Liver (tissue), 3 donors: Measurements from ENCODE around the gene PBX4.

Experiments
- EGR1 ChIP-seq, 2 donors: IDR thresholded peaks; 2 replicates each; pipeline ENCODE4 v1.6.1; 2016 to 2018; ENCODE audit warnings: antibody characterized with exemption in 2 of 2, low read depth in 2 of 2
- TF ChIP-seq, protein P1 (sequence below): fragments of 150-350 bp; IDR thresholded peaks from 2 replicates; pipeline ENCODE4 v1.5.1; 2017; ENCODE audit warnings: improper control_type of control experiment, low read depth, low read length; ENCODE audit not compliant: missing input control
- donor health status: healthy.
- donor health status: healthy.

GRCh38 chr19:19535311-19536191, 82.9 kb downstream of the PBX4 start:
- no peak for TF ChIP-seq EGR1 (IDR thresholded peaks at IDR 0.05; ENCODE audit: low read depth in 2 of 2)
- TF ChIP-seq, protein P1, sequence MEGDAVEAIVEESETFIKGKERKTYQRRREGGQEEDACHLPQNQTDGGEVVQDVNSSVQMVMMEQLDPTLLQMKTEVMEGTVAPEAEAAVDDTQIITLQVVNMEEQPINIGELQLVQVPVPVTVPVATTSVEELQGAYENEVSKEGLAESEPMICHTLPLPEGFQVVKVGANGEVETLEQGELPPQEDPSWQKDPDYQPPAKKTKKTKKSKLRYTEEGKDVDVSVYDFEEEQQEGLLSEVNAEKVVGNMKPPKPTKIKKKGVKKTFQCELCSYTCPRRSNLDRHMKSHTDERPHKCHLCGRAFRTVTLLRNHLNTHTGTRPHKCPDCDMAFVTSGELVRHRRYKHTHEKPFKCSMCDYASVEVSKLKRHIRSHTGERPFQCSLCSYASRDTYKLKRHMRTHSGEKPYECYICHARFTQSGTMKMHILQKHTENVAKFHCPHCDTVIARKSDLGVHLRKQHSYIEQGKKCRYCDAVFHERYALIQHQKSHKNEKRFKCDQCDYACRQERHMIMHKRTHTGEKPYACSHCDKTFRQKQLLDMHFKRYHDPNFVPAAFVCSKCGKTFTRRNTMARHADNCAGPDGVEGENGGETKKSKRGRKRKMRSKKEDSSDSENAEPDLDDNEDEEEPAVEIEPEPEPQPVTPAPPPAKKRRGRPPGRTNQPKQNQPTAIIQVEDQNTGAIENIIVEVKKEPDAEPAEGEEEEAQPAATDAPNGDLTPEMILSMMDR = no peak
